ENCODE measurements around the gene PRRC2B.

Gene PRRC2B

DNA sequence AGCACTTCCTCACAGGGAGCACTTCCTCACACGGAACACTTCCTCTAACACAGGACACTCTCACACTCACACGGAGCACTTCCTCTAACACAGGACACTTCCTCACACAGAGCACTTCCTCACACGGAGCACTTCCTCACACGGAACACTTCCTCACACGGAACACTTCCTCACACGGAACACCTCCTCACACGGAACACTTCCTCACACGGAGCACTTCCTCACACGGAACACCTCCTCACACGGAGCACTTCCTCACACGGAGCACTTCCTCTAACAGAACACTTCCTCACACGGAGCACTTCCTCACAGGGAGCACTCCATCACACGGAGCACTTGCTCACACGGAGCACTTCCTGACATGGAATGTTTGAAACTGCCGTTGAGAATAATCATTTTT lies 122.2 kb downstream of the PRRC2B start:
- no peak for DNase-seq (ENCODE audit: low spot score)
- H3K27ac ChIP-seq: no peak overlapping the region
- TF ChIP-seq, protein P1, sequence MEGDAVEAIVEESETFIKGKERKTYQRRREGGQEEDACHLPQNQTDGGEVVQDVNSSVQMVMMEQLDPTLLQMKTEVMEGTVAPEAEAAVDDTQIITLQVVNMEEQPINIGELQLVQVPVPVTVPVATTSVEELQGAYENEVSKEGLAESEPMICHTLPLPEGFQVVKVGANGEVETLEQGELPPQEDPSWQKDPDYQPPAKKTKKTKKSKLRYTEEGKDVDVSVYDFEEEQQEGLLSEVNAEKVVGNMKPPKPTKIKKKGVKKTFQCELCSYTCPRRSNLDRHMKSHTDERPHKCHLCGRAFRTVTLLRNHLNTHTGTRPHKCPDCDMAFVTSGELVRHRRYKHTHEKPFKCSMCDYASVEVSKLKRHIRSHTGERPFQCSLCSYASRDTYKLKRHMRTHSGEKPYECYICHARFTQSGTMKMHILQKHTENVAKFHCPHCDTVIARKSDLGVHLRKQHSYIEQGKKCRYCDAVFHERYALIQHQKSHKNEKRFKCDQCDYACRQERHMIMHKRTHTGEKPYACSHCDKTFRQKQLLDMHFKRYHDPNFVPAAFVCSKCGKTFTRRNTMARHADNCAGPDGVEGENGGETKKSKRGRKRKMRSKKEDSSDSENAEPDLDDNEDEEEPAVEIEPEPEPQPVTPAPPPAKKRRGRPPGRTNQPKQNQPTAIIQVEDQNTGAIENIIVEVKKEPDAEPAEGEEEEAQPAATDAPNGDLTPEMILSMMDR (IDR thresholded peaks at IDR 0.05): no peak
- no peak overlapping the region for H3K4me3 ChIP-seq

DNA sequence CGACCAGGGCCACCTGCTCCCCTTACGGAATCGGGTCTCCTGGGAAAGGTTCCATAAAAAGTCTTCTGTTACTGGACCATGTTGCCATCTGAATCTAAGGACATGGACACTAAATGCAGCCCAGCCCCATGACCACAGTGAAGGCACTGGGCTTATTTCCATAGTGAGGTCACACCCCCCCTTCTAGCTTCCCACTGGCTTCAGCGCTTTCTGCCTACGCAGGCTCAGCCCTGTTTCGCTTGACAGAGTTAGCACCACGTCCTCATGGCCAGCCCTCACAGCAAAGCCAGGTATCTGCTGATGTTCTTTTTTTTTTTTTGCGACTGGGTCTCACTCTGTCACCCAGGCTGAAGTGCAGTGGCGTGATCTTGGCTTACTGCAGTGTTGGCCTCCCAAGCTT lies 123.0 kb downstream of the PRRC2B start:
- Histone ChIP-seq H3K27ac (no peak overlapping the region), H3K4me3 (no peak overlapping the region)
- TF ChIP-seq, protein P1 (IDR thresholded peaks at IDR 0.05): no peak
- no peak for DNase-seq (ENCODE audit: low spot score)

DNA sequence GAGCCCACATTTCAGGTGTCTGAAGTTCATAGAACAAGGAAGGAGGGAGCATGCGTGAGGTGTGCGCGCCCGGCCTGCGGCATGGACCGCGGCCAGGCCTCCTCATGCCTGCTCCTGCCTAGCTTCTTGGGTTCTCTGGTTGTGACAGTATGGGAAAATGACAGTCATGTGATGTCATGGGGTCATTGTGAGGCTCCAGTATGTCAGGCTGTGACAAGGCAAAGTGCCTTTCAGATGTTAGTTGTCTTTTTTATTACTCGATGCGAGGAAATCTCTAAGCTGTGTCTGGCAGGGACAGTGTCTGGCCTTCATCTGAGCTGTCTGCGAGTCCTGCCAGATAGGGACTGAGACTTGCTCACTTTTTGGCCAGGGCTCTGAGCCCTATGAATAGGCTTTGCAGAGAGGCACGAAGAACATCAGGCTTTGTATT lies 123.9 kb downstream of the PRRC2B start:
- DNase-seq (ENCODE audit: low spot score): no peak
- Histone ChIP-seq H3K4me3 (no peak overlapping the region), H3K27ac (no peak overlapping the region)
- TF ChIP-seq, protein P1 (IDR thresholded peaks at IDR 0.05): no peak

DNA sequence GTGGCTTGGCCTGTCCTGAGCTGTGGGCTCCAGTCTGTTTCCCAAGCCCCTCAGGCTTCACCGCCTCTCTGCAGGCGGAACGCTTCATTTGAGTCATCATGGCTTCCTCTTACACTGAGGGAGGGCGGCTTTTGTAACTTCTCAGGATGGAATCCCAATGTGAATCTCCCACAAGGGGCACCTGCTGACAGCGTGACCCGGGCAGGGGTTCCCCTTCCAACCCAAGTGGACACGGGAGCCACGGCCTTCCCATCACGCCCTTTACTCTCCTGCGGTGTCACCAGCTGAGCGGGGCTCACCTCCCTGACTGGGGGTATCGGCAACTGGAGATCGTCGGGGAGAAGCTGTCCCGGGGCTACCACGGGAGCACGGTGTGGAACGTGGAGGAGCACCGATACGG lies 124.7 kb downstream of the PRRC2B start:
- TF ChIP-seq, protein P1 (IDR thresholded peaks at IDR 0.05): no peak
- Histone ChIP-seq H3K4me3 (no peak overlapping the region), H3K27ac (no peak overlapping the region)
- DNase-seq (ENCODE audit: low spot score): no peak

DNA sequence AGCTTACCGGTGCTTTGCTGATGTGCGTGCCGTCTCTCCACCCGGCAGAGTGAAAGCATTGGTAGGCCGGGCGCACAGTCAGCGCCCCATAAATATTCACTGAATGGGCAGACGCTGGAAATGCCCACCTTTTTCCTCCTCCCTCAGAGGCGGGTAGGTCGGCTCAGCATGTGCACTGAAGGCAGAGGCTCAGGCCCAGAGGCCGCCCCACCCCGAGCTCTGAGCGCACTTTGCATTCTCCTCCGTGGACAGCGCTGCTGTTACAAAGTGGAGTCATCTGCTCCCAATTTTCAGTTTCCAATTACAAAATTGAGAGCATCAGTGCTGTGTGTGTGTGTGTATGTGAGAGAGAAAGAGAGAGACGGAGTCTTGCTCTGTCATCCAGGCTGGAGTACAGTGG lies 126.6 kb downstream of the PRRC2B start:
- no peak overlapping the region for H3K27ac ChIP-seq
- no peak for DNase-seq (ENCODE audit: low spot score)
- TF ChIP-seq, protein P1 (IDR thresholded peaks at IDR 0.05): no peak
- H3K4me3 ChIP-seq: no peak overlapping the region

DNA sequence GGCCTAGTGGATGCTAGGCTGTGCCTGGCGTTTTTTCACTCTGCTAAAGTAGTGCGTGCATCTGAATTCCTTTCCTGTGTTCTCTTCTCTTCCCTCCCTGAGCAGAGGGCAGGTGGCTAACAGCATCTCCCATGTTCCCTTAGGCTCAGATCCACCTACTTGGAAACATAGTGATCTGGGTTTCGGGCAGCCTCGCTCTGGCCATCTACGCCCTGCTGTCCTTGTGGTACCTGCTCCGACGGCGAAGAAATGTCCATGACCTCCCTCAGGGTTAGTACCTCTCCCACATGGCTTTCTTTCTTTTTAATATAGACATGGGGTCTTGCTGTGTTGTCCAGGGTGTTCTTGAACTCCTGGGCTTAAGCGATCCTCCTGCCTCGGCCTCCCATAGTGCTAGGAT lies 127.3 kb downstream of the PRRC2B start:
- TF ChIP-seq, protein P1 (IDR thresholded peaks at IDR 0.05): no peak
- Histone ChIP-seq H3K4me3 (no peak overlapping the region), H3K27ac (no peak overlapping the region)
- no peak for DNase-seq (ENCODE audit: low spot score)

DNA sequence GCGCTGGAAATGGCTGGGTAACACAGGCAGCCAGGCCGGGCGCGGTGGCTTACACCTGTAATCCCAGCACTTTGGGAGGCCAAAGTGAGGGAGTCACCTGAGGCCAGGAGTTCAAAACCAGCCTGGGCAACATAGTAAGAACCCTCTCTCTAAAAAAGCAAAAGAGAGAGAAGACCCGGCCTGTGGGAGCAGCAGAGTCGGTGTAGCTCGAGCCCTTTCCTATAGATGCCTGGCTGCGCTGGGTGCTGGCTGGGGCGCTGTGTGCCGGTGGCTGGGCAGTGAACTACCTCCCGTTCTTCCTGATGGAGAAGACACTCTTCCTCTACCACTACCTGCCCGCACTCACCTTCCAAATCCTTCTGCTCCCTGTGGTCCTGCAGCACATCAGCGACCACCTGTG lies 127.9 kb downstream of the PRRC2B start:
- Histone ChIP-seq H3K4me3 (no peak overlapping the region), H3K27ac (no peak overlapping the region)
- no peak for DNase-seq (ENCODE audit: low spot score)
- TF ChIP-seq, protein P1 (IDR thresholded peaks at IDR 0.05): no peak
